ENCODE data around the gene GPC6. TPM values are rescaled to one million over a fixed set of nuclear protein-coding genes. Genes with fewer than 3 reads are reported as not detected.

GPC6 gene
- total and polyA plus RNA-seq, 2 experiments from 2014 or later = 14.4 to 43.3 TPM

DNA sequence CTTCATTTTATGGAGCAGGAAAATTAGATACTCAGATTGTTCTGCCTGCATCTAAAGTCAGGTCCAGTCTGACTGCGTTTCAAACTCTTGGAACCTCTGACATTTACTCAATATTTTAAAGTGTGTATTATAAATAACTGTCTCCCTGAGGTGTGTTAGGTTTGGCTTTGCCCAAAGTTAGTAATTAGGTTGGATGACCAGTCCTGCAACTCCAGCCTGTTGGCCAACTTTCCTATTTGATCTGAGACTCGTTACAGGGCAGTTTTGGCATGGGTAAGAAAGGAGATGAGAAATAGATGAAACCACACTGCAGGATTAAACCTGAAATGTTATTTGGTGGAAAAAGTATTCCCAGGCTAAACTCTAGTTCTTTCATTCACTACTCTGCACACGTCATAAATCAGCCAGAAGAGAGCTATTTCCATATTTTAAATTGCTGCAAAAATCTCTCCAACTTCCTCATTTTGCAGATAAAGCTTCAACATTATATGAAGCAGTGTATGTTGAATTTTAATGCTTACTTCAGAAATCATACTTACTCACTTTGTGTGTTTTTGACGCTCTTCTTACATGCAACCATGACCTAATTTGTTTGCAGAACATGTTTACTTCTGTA is 895.8 kb downstream of the GPC6 start:
- Histone ChIP-seq H3K27me3 (no peaks in the 10 kb centered on the region), H3K9me3 (ENCODE audit: low read depth) (no peaks in the 10 kb centered on the region), H3K36me3 (no peaks in the 10 kb centered on the region), H3K4me3 (no peak overlapping the region), H3K27ac (no peak overlapping the region), H3K4me1 (ENCODE audit: low read depth) (peaks cover 5% of the 10 kb centered on the region)
- TF ChIP-seq, protein P1, sequence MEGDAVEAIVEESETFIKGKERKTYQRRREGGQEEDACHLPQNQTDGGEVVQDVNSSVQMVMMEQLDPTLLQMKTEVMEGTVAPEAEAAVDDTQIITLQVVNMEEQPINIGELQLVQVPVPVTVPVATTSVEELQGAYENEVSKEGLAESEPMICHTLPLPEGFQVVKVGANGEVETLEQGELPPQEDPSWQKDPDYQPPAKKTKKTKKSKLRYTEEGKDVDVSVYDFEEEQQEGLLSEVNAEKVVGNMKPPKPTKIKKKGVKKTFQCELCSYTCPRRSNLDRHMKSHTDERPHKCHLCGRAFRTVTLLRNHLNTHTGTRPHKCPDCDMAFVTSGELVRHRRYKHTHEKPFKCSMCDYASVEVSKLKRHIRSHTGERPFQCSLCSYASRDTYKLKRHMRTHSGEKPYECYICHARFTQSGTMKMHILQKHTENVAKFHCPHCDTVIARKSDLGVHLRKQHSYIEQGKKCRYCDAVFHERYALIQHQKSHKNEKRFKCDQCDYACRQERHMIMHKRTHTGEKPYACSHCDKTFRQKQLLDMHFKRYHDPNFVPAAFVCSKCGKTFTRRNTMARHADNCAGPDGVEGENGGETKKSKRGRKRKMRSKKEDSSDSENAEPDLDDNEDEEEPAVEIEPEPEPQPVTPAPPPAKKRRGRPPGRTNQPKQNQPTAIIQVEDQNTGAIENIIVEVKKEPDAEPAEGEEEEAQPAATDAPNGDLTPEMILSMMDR (IDR thresholded peaks at IDR 0.05; ENCODE audit: low read depth, low read length) = no peak
- DNase-seq (ENCODE audit: low read depth in 1 of 2, low spot score in 1 of 2) = no peak

DNA sequence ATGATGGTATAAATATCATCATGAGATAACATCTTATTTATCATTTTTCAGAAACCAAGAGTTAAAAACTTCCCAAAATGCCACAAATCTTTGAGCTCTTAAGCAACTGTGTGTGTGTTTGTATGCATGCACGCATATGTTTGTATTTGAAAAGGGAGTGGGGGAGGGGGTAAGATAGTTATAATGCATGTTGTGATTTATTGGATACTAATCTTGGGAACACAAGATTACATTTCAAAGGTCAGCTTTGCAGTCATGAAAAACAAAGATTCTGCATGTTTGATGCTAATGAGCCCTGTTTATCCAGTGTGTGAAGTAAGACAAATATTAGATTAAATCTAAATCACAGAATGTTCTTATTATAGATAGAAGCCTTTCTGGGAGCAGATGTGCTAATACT is 897.0 kb downstream of the GPC6 start:
- no peak for DNase-seq (ENCODE audit: low read depth in 1 of 2, low spot score in 1 of 2)
- H3K27ac ChIP-seq = no peak overlapping the region
- H3K27me3 ChIP-seq = no peaks in the 10 kb centered on the region
- H3K4me1 ChIP-seq (ENCODE audit: low read depth) = peaks cover 11% of the 10 kb centered on the region
- H3K9me3 ChIP-seq (ENCODE audit: low read depth) = no peaks in the 10 kb centered on the region
- no peaks in the 10 kb centered on the region for H3K36me3 ChIP-seq
- no peak overlapping the region for H3K4me3 ChIP-seq
- TF ChIP-seq, protein P1 (IDR thresholded peaks at IDR 0.05; ENCODE audit: low read depth, low read length) = no peak

DNA sequence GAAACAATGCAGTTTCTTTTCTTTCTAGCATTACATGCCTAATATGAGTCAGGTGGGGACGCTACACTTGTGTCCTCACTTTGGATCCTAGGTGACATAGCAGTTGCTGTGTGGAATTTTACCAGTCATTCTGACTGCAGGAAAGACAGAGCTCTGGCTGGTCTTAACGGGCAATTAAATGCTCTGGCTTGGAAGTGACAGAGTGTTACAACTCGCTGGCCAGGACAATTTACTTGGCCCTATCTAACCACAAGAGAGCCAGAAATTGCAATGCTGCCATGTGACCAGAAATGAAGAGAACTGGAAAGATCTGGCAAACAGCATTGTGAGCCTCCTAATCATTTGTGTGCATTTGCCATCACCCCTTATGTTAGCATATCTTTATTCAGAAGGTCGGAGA is 901.8 kb downstream of the GPC6 start:
- Histone ChIP-seq H3K36me3 (no peaks in the 10 kb centered on the region), H3K4me3 (no peak overlapping the region), H3K9me3 (ENCODE audit: low read depth) (no peaks in the 10 kb centered on the region), H3K27ac (no peak overlapping the region), H3K4me1 (ENCODE audit: low read depth) (peaks cover 13% of the 10 kb centered on the region), H3K27me3 (no peaks in the 10 kb centered on the region)
- TF ChIP-seq, protein P1 (IDR thresholded peaks at IDR 0.05; ENCODE audit: low read depth, low read length) = no peak
- peak; percentile 38 to 43 for DNase-seq (ENCODE audit: low read depth in 1 of 2, low spot score in 1 of 2)

DNA sequence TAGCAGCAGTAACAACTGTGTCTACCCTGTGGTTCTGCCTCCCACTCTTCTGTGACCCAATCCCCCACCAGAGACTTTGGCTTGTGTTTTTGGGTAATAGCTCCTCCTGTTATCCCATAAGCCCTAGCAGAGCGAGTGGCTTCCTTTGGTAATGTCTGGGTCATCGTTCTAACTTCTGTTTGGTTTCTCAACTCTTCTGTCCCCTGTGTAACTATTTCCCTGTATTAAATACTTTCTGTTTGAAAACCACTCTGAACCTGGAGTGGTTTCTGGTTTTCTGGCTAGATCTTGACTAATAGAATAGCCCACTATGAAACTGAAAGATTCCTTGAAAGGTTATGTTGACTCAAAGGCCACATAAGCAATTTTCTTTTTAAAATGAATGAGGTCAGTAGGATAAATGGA is 902.9 kb downstream of the GPC6 start:
- Histone ChIP-seq H3K4me3 (no peak overlapping the region), H3K4me1 (ENCODE audit: low read depth) (peaks cover 21% of the 10 kb centered on the region), H3K27me3 (no peaks in the 10 kb centered on the region), H3K36me3 (no peaks in the 10 kb centered on the region), H3K9me3 (ENCODE audit: low read depth) (no peaks in the 10 kb centered on the region), H3K27ac (no peak overlapping the region)
- DNase-seq (ENCODE audit: low read depth in 1 of 2, low spot score in 1 of 2) = no peak
- TF ChIP-seq, protein P1 (IDR thresholded peaks at IDR 0.05; ENCODE audit: low read depth, low read length) = no peak

DNA sequence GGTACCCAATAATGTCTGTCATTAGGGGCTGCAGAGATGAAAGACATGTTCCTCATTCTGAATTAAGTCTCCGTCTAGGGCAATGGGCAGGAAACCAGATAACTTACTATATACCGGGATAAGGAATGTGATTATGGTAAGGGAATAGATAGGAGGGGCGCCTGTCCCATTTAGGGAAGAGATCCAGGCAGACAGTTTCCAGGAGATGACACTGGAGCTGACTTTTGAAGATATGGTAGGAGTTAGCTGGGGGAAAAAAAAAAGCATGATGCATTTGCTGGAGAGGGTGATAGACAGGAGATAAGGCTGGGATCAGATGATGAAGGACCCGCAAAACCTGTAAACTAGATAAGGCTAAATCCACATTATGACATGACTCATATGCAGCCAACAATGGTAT is 912.2 kb downstream of the GPC6 start:
- Histone ChIP-seq H3K27ac (no peak overlapping the region), H3K36me3 (no peaks in the 10 kb centered on the region), H3K27me3 (no peaks in the 10 kb centered on the region), H3K4me3 (no peak overlapping the region), H3K4me1 (ENCODE audit: low read depth) (peaks cover 4% of the 10 kb centered on the region), H3K9me3 (ENCODE audit: low read depth) (no peaks in the 10 kb centered on the region)
- DNase-seq (ENCODE audit: low read depth in 1 of 2, low spot score in 1 of 2) = no peak
- TF ChIP-seq, protein P1 (IDR thresholded peaks at IDR 0.05; ENCODE audit: low read depth, low read length) = no peak
